Astrocyte of the hippocampus (primary cell): Measurements from ENCODE around the gene CHN2.
"Not testable (repeated sequence)": the region's sequence is repeated elsewhere in the genome, so short reads cannot be mapped to it uniquely, and the experiment has no call there.

ENCODE experiments used
- DNase-seq: peaks from one replicate; pipeline ENCODE4 v3.0.0; 2011; ENCODE audit warnings: low read depth, low spot score

CHN2 gene

GRCh38 chr7:29189743-29190201 lies 4.8 kb upstream of the CHN2 start:
- peak; percentile 69 for DNase-seq

GRCh38 chr7:29190349-29191045 lies 4.1 kb upstream of the CHN2 start:
- DNase-seq = no peak

GRCh38 chr7:29192323-29192722 lies 2.3 kb upstream of the CHN2 start:
- no peak for DNase-seq

- DNase-seq = no peak
These were observed 1.8 kb upstream of the CHN2 start for GRCh38 chr7:29192811-29193210.

GRCh38 chr7:29193316-29194205 lies 1.0 kb upstream of the CHN2 start:
- DNase-seq = no peak

GRCh38 chr7:29194206-29194593 lies 375 bp upstream of the CHN2 start:
- no peak for DNase-seq

GRCh38 chr7:29196191-29196590 lies 1.6 kb downstream of the CHN2 start:
- DNase-seq = no peak

GRCh38 chr7:29196971-29197595 lies 2.5 kb downstream of the CHN2 start:
- no peak for DNase-seq

GRCh38 chr7:29197916-29198315 lies 3.3 kb downstream of the CHN2 start:
- DNase-seq = no peak

GRCh38 chr7:29199776-29200175 lies 5.2 kb downstream of the CHN2 start:
- DNase-seq = no peak

- DNase-seq = no peak
These were observed 8.1 kb downstream of the CHN2 start for GRCh38 chr7:29202651-29203069.

- no peak for DNase-seq
These were observed 10.1 kb downstream of the CHN2 start for GRCh38 chr7:29204491-29205272.

GRCh38 chr7:29207162-29207801 lies 12.7 kb downstream of the CHN2 start:
- peak; percentile 46 for DNase-seq

GRCh38 chr7:29208410-29209250 lies 14.1 kb downstream of the CHN2 start:
- no peak for DNase-seq

- DNase-seq = no peak
These were observed 15.2 kb downstream of the CHN2 start for GRCh38 chr7:29209745-29210144.

- DNase-seq = not testable (repeated sequence)
These were observed 18.2 kb downstream of the CHN2 start for GRCh38 chr7:29212736-29213135.

GRCh38 chr7:29214056-29214455 lies 19.5 kb downstream of the CHN2 start:
- no peak for DNase-seq

GRCh38 chr7:29214816-29215215 lies 20.2 kb downstream of the CHN2 start:
- no peak for DNase-seq

- DNase-seq = no peak
These were observed 21.6 kb downstream of the CHN2 start for GRCh38 chr7:29216128-29216527.

GRCh38 chr7:29217113-29217512 lies 22.5 kb downstream of the CHN2 start:
- no peak for DNase-seq
